Stimulated activated CD8-positive, alpha-beta memory T cell treated with anti-CD3 and anti-CD28 coated beads, Interleukin-4, amount 100 ng/mL, for 24 hours (primary cell): ENCODE results near the gene BMX.

Experiments used
- DNase-seq: peaks from one replicate; pipeline ENCODE4 v3.0.0-alpha.2; 2020; ENCODE audit warnings: low read depth

The BMX gene

GRCh38 chrX:15500497-15500966 lies at the start of gene BMX:
BMX (plus strand) TSS chrX:15500807; CDS start chrX:15508354, 7,547 bp downstream.
- DNase-seq: no peak

- no peak for DNase-seq
Measured at GRCh38 chrX:15451913-15452312, 48.7 kb upstream of the BMX start.

GRCh38 chrX:15464704-15465103 lies 35.9 kb upstream of the BMX start:
- DNase-seq: no peak

GRCh38 chrX:15465347-15465746 lies 35.3 kb upstream of the BMX start:
- no peak for DNase-seq

GRCh38 chrX:15465896-15466651 lies 34.5 kb upstream of the BMX start:
- DNase-seq: no peak

GRCh38 chrX:15468036-15468435 lies 32.6 kb upstream of the BMX start:
- DNase-seq: no peak

- DNase-seq: no peak
Measured at GRCh38 chrX:15469613-15470012, 31.0 kb upstream of the BMX start.

- peak; percentile 24 for DNase-seq
Measured at GRCh38 chrX:15471028-15471427, 29.6 kb upstream of the BMX start.

- no peak for DNase-seq
Measured at GRCh38 chrX:15472531-15472930, 28.1 kb upstream of the BMX start.

GRCh38 chrX:15474028-15474427 lies 26.6 kb upstream of the BMX start:
- DNase-seq: no peak

GRCh38 chrX:15475021-15475420 lies 25.6 kb upstream of the BMX start:
- no peak for DNase-seq

- no peak for DNase-seq
Measured at GRCh38 chrX:15475486-15475885, 25.1 kb upstream of the BMX start.

GRCh38 chrX:15483891-15484290 lies 16.7 kb upstream of the BMX start:
- no peak for DNase-seq

GRCh38 chrX:15492469-15492868 lies 8.1 kb upstream of the BMX start:
- DNase-seq: no peak

- DNase-seq: peak; percentile 57
Measured at GRCh38 chrX:15493118-15493962, 7.3 kb upstream of the BMX start, which contains the start of gene PIR. PIR (minus strand) TSS chrX:15493333; CDS start chrX:15491257, 2,076 bp downstream.

- DNase-seq: no peak
Measured at GRCh38 chrX:15495801-15496200, 4.8 kb upstream of the BMX start.

GRCh38 chrX:15496824-15497223 lies 3.8 kb upstream of the BMX start:
- DNase-seq: no peak

GRCh38 chrX:15497865-15498264 lies 2.7 kb upstream of the BMX start:
- peak; percentile 28 for DNase-seq

- no peak for DNase-seq
Measured at GRCh38 chrX:15498741-15499140, 1.9 kb upstream of the BMX start.

GRCh38 chrX:15499976-15500375 lies 631 bp upstream of the BMX start:
- no peak for DNase-seq

GRCh38 chrX:15501506-15501905 lies 899 bp downstream of the BMX start:
- no peak for DNase-seq

- DNase-seq: no peak
Measured at GRCh38 chrX:15504661-15505060, 4.1 kb downstream of the BMX start.

- no peak for DNase-seq
Measured at GRCh38 chrX:15505101-15505500, 4.5 kb downstream of the BMX start.
